Activated naive CD4-positive, alpha-beta T cell treated with anti-CD3 and anti-CD28 coated beads for 36 hours (primary cell): ENCODE data around the gene CARD14. TPM values are rescaled to one million over a fixed set of nuclear protein-coding genes. Genes with fewer than 3 reads are reported as not detected.

ENCODE experiments used
- CTCF ChIA-PET: fragments of 350-600 bp; sonication (Branson Sonifier 250); formaldehyde crosslinking; loops from one replicate; lab custom pipeline; 2021; ENCODE audit warnings: antibody characterized with exemption; lab: Charles Lee
- DNase-seq: peaks from one replicate; pipeline ENCODE4 v3.0.0-alpha.2; 2020
- H3K27ac Mint-ChIP-seq: one replicate; pipeline ENCODE4 v1.8.0; 2021; ENCODE audit warnings: mild to moderate bottlenecking, mixed read lengths
- H3K27me3 Mint-ChIP-seq: one replicate; pipeline ENCODE4 v1.8.0; 2021; ENCODE audit warnings: low read depth, mixed read lengths
- H3K36me3 Mint-ChIP-seq: one replicate; pipeline ENCODE4 v1.8.0; 2021; ENCODE audit warnings: low read depth, mixed read lengths
- H3K4me1 Mint-ChIP-seq: one replicate; pipeline ENCODE4 v1.8.0; 2021; ENCODE audit warnings: low read depth, mixed read lengths
- H3K4me3 Mint-ChIP-seq: one replicate; pipeline ENCODE4 v1.8.0; 2021; ENCODE audit warnings: mild to moderate bottlenecking, moderate library complexity, mixed read lengths
- H3K9me3 Mint-ChIP-seq: one replicate; pipeline ENCODE4 v1.8.0; 2021; ENCODE audit warnings: mixed read lengths
- intact Hi-C: fragments of 100-400 bp; cut with micrococcal nuclease; formaldehyde crosslinking; loops from one replicate; pipeline ENCODE4 v1.15.1; 2023
- total RNA-seq, 2 experiments: library from RNA; stranded (reverse); gene quantifications; one replicate each; pipeline ENCODE4 v1.2.3, GENCODE V29; 2021

Gene CARD14
- total RNA-seq, 2 experiments from 2014 or later, result not detected

DNA sequence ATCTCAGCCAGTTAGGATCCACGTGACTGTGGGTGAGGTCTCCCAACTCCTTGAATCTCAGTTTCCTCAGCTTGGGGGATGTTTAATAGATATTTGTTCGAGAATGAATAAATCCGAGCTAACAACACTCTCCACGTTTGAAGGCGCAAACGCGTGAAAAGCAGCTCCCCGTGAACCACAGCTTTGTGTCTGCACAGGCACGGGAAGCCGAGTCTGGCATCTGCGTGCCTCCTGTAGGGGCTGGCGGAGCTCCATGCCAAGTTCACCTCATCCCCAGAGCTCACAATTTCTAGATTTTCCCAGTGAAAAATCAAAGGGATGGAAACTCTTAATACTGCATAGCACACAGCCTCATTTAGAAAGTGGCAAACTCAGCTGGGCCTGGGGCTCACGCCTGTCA lies 36.0 kb downstream of the CARD14 start:
- H3K4me3 Mint-ChIP-seq, result no peak overlapping the region
- H3K4me1 Mint-ChIP-seq, result no peaks in the 10 kb centered on the region
- intact Hi-C loops, result no loop called here
- DNase-seq, result no peak
- H3K9me3 Mint-ChIP-seq, result no peaks in the 10 kb centered on the region
- no peaks in the 10 kb centered on the region for H3K27me3 Mint-ChIP-seq
- peaks cover 5% of the 10 kb centered on the region for H3K36me3 Mint-ChIP-seq
- H3K27ac Mint-ChIP-seq, result no peak overlapping the region
- CTCF ChIA-PET, result interaction anchor here (0.5 to 1.7 kb wide), 2 partner anchors 10 to 93 kb away, joined by 3 to 4 read pairs; no protein-coding TSS in a partner anchor

DNA sequence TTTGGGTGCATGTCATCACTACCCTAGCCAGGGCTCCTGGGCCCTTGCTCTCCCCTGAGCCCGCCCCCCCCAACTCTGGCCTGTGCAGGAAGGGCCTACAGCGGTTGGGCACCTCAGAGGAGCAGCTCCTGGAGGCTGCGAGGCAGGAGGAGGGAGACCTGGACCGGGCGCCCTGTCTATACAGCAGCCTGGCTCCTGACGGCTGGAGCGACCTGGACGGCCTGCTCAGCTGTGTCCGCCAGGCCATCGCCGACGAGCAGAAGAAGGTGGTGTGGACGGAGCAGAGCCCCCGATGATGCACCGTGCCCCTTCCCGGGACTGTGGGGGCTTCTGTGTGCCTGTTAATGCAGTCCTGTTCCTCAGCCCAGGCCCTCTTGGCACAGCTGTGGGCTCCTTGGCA lies 38.2 kb downstream of the CARD14 start:
- CTCF ChIA-PET, result no interaction called here
- H3K4me3 Mint-ChIP-seq, result no peak overlapping the region
- H3K27me3 Mint-ChIP-seq, result no peaks in the 10 kb centered on the region
- no peak for DNase-seq
- intact Hi-C loops, result no loop called here
- no peaks in the 10 kb centered on the region for H3K4me1 Mint-ChIP-seq
- H3K36me3 Mint-ChIP-seq, result peaks cover 6% of the 10 kb centered on the region
- no peaks in the 10 kb centered on the region for H3K9me3 Mint-ChIP-seq
- no peak overlapping the region for H3K27ac Mint-ChIP-seq

DNA sequence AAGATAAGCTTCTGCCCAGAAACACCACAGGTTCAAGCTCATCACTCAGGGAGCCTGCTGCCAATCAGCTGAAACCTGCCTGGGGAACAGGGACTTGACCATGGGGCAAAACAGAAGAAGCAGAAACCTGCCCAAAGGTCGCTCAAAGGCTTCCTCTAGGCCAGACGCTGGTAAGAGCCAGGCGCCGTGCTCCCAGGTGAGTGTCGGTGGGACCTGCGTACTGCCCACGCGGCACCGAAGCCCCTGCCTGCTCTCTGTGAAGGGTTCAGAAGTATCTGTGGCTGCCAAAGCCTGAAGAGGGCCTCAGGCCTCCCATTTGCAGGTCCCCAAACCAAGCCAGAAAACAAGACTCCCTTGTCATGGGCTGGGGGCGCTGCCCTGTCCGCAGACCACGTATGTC lies 39.9 kb downstream of the CARD14 start:
- H3K27me3 Mint-ChIP-seq, result no peaks in the 10 kb centered on the region
- DNase-seq, result no peak
- peaks cover 8% of the 10 kb centered on the region for H3K36me3 Mint-ChIP-seq
- intact Hi-C loops, result no loop called here
- CTCF ChIA-PET, result no interaction called here
- H3K9me3 Mint-ChIP-seq, result no peaks in the 10 kb centered on the region
- no peak overlapping the region for H3K27ac Mint-ChIP-seq
- no peak overlapping the region for H3K4me3 Mint-ChIP-seq
- H3K4me1 Mint-ChIP-seq, result no peaks in the 10 kb centered on the region

DNA sequence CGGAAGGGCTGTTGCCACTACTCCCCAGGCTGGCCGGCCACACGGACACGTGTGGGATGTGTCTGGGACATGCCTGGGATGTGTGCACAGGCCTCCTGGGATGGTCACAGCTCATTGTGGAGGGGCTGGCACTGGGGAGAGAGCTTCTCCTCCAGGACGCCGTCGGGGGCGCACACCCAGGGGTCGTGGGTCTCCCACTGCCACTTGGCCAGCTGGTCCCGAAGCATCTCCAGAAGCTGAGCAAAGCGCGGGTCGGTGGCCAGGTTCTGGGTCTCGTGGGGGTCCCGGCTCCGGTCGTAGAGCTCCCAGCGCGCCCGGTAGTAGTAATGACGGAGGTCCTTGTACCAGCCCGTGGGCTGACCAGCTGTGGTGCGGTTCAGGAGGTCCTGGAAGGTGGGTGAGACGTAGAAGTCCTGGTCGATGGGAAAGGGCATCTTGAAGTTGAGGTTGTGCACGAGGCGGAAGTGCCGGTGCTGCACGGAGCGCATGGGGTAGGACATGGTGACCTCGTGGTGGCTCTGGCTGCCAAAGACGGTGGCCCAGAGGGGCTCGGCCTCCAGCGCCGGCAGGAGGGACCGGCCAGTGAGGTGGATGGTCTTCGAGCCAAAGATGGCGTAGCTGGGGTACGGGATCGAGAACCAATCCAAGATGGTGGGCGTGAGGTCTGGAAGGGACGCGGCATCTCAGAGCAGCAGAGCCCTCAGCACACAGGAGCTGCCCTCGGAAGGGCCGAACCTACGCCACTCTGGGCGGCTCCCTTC lies 40.7 kb downstream of the CARD14 start:
- Mint-ChIP-seq H3K36me3 (peaks cover 8% of the 10 kb centered on the region), H3K4me1 (no peaks in the 10 kb centered on the region), H3K4me3 (no peak overlapping the region), H3K9me3 (no peaks in the 10 kb centered on the region), H3K27ac (no peak overlapping the region), H3K27me3 (no peaks in the 10 kb centered on the region)
- CTCF ChIA-PET, result interaction anchor here (1.4 kb wide), 1 partner anchor 15 kb away, joined by 3 read pairs; no protein-coding TSS in a partner anchor
- intact Hi-C loops, result no loop called here
- no peak for DNase-seq

DNA sequence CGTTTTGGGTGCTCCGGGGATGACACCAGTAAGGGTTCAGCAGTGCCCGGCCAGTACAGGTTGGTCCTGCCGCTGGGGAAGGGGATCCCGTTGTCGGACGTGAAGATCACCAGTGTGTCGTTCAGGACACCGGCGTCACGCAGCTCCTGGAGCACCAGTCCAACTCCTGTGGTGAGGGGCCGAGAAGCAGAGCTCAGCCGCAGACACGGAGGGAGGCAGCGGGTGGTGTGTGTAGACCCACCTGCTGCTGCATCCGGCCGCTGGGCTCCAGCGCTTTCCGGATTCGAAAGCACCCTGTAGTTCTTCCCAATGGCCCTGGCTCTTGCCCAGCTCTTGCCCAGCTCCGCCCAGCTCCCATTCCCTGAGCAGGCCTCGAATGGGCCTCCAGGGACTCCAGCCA lies 42.3 kb downstream of the CARD14 start:
- peaks cover 8% of the 10 kb centered on the region for H3K36me3 Mint-ChIP-seq
- no peaks in the 10 kb centered on the region for H3K9me3 Mint-ChIP-seq
- no peak overlapping the region for H3K27ac Mint-ChIP-seq
- intact Hi-C loops, result no loop called here
- CTCF ChIA-PET, result no interaction called here
- H3K27me3 Mint-ChIP-seq, result no peaks in the 10 kb centered on the region
- DNase-seq, result no peak
- H3K4me3 Mint-ChIP-seq, result no peak overlapping the region
- H3K4me1 Mint-ChIP-seq, result no peaks in the 10 kb centered on the region

DNA sequence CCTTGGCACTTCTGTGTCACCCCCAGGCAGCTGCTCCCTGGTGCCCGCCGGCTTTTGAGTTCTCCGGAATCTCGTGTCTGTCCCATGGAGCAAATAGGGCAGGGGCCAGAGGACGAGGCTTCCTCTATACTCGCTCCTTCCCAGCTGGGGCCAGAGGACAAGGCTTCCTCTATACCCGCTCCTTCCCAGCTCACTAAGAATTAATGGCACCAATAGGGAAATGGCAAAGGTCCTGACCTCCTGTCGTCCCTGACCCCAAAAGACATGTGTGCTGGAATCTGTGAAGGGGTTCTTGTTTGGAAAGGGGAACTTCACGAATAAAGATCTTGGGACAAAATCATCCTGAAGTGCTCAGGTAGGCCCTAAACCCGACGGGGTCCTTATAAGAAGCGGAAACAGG lies 42.7 kb downstream of the CARD14 start:
- intact Hi-C loops, result no loop called here
- H3K4me1 Mint-ChIP-seq, result peaks cover 2% of the 10 kb centered on the region
- DNase-seq, result no peak
- H3K27ac Mint-ChIP-seq, result no peak overlapping the region
- no peaks in the 10 kb centered on the region for H3K27me3 Mint-ChIP-seq
- H3K9me3 Mint-ChIP-seq, result no peaks in the 10 kb centered on the region
- no peak overlapping the region for H3K4me3 Mint-ChIP-seq
- CTCF ChIA-PET, result interaction anchor here (0.7 to 0.9 kb wide), 2 partner anchors 17 to 24 kb away, joined by 3 to 4 read pairs; no protein-coding TSS in a partner anchor
- H3K36me3 Mint-ChIP-seq, result peaks cover 10% of the 10 kb centered on the region

DNA sequence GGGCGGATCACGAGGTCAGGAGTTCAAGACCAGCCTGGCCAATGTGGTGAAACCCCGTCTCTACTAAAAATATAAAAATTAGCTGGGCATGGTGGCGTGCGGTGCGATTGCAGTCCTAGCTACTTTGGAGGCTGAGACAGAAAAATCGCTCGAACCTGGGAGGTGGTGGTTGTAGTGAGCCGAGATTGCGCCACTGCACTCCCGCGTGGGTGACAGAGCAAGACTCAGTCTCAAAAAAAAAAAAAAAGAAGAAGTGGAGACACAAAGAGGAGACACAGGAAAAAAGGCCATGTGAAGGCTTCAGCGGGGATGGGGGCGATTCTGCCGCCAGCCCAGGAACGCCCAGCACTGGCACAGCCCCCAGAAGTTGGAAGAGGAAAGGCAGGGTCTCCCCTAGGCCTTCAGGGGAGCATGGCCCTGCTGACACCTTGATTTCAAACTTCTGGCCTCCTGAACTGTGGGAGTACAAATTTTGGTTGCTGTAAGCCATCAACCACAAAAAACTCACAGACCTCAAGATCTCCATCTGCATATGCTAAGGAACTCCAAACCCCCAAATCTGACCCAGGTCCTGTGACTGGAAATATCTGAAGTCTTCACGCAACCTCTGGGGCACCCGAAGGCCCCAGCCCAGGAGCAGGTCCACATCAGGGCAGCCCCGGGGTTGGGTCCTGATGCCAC lies 43.3 kb downstream of the CARD14 start:
- DNase-seq, result no peak
- Mint-ChIP-seq H3K4me1 (peaks cover 5% of the 10 kb centered on the region), H3K9me3 (no peaks in the 10 kb centered on the region), H3K4me3 (no peak overlapping the region), H3K36me3 (peaks cover 10% of the 10 kb centered on the region), H3K27me3 (no peaks in the 10 kb centered on the region), H3K27ac (no peak overlapping the region)
- intact Hi-C loops, result no loop called here
- CTCF ChIA-PET, result interaction anchor here (0.7 to 0.9 kb wide), 2 partner anchors 17 to 25 kb away, joined by 3 to 4 read pairs; no protein-coding TSS in a partner anchor

DNA sequence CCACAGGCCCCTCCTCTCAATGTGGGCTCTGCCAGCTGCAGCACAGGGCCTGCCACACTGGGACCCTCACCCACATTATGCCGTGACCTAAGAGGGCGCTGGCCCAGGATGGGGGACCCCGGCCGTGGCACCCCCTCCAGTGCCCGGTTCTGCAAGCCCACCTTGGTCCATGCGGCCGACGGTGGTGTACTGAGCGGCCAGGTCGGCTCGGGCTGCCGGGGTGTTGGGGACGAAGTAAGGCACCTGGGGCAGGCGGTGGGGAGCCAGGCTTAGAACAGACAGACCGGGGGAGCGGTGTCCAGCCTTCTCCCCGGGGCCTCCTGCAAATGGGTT lies 43.8 kb downstream of the CARD14 start:
- H3K4me3 Mint-ChIP-seq, result no peak overlapping the region
- peaks cover 10% of the 10 kb centered on the region for H3K36me3 Mint-ChIP-seq
- no peak for DNase-seq
- no peaks in the 10 kb centered on the region for H3K9me3 Mint-ChIP-seq
- H3K27me3 Mint-ChIP-seq, result no peaks in the 10 kb centered on the region
- no peak overlapping the region for H3K27ac Mint-ChIP-seq
- H3K4me1 Mint-ChIP-seq, result peaks cover 9% of the 10 kb centered on the region
- intact Hi-C loops, result no loop called here
- CTCF ChIA-PET, result no interaction called here

DNA sequence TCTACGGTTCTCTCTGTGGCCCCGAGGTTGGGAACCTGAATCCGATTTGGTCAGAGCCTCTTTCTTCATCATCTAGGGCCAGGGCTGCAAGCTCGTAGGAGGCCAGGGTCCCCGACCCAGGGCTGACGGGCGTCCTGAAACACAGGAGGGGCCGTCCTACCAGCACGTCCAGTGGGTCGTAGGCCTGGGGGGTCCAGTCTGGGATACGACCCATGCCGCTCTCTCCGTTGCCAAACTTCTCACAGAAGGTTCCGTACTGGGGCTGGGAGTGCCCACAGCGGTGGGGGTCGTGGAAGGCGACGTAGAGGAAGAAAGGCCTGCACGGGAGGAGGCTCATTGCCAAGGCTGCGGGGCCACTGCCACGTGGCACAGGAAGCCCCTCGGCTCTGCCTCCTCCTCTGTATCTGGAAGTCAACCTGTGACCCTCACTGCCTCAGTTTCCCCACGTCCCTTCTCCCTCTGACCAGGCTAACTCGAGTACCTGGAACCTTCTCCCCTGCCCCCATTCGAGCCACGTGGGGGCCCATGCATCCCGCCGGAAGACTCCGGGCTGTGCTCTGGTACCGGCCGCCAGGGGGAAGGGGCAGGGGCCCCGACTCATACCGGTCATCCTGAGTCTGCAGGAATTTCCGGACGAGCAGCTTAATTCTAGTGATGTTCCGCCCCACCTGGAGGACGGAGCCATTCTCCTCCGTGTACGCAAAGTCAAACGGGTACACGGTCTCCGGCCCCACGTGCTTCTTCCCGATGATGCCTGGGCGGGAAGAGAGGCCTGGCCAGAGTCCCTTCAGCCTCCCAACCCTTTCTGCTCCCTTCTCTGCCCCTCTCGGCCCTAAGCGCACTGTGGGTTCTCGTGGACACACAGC lies 44.4 kb downstream of the CARD14 start:
- H3K27ac Mint-ChIP-seq, result no peak overlapping the region
- peaks cover 13% of the 10 kb centered on the region for H3K4me1 Mint-ChIP-seq
- H3K36me3 Mint-ChIP-seq, result peaks cover 10% of the 10 kb centered on the region
- no peak overlapping the region for H3K4me3 Mint-ChIP-seq
- intact Hi-C loops, result no loop called here
- no peak for DNase-seq
- no peaks in the 10 kb centered on the region for H3K9me3 Mint-ChIP-seq
- H3K27me3 Mint-ChIP-seq, result no peaks in the 10 kb centered on the region
- CTCF ChIA-PET, result interaction anchor here (1.1 kb wide), 1 partner anchor 38 kb away, joined by 3 read pairs; no protein-coding TSS in a partner anchor

DNA sequence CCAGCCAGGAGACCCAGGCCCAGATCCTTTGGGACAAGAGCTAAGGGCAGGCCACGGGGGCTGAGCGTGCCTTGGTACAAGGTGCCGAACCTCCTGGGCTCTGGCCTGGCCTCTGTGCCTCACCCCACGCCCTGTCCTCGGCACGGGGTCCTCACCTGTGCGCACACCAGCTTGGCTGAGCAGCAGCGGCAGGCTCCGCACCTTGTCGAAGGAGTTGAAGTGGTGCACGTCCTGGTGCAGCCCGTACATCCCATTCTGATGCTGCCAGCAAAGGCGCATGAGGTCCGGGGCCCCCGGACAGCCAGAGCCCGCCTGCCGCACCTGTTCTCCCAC lies 45.0 kb downstream of the CARD14 start:
- Mint-ChIP-seq H3K9me3 (no peaks in the 10 kb centered on the region), H3K4me3 (no peak overlapping the region), H3K36me3 (peaks cover 14% of the 10 kb centered on the region), H3K27ac (no peak overlapping the region), H3K27me3 (no peaks in the 10 kb centered on the region), H3K4me1 (peaks cover 15% of the 10 kb centered on the region)
- no peak for DNase-seq
- CTCF ChIA-PET, result interaction anchor here (1.1 kb wide), 1 partner anchor 38 kb away, joined by 3 read pairs; no protein-coding TSS in a partner anchor
- intact Hi-C loops, result no loop called here

DNA sequence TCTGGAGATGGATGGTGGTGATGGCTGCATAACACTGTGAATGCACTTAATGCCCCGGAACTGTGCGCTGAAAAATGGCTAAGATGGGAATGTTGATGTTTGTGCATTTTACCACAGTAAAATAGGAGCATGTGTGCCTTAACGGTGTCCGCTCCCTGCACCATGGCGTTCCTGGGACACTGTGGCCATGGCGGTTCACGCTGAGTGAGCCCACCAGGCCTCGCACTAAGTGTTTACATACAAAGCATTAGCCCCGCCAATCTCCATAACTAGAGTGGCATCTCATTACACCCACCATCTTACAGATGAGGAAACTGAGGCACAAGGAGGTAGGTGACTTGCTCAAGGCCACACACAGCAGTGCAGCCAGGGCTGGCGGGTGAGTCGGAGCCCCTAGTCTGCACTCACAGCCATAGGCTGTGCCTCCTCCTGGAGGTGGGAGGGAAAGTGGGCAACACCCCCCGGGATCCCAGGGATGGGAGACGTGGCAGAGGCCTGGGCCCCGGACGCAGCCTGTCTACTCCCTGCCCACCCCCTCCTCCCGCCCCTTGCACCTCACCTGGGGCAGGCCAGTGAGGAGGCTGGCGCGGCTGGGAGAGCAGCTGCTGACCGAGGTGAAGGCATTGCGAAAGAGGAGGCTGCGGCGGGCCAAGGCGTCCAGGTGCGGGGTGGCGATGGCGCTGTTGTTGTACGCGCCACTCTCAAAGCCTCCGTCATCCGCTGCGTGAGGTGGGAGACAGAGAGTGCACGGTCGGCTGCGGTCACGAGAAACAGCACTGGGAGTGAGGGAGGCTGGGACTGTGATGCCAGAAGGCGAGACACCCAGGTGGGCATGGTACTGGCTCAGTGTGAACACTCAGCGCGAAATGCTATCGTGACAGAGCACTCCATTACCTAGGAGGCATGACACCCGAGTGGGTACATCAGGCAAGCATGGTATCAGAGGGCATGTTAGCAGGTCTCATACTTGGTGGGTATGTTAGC lies 46.9 kb downstream of the CARD14 start:
- no peak for DNase-seq
- Mint-ChIP-seq H3K36me3 (peaks cover 8% of the 10 kb centered on the region), H3K4me3 (no peak overlapping the region), H3K27ac (no peak overlapping the region), H3K27me3 (no peaks in the 10 kb centered on the region), H3K4me1 (peaks cover 15% of the 10 kb centered on the region), H3K9me3 (no peaks in the 10 kb centered on the region)
- CTCF ChIA-PET, result interaction anchor here (0.6 kb wide), 2 partner anchors 145 to 212 kb away, joined by 4 to 7 read pairs; no protein-coding TSS in a partner anchor
- intact Hi-C loops, result no loop called here
